Left ventricle myocardium inferior (tissue), 1 donor: ENCODE data around the gene MOV10L1. TPM values are rescaled to one million over a fixed set of nuclear protein-coding genes. Genes with fewer than 3 reads are reported as not detected.

Experiments used
- DNase-seq: peaks from one replicate; pipeline ENCODE4 v3.0.0-alpha.2; 2020
- H3K27ac ChIP-seq: fragments of 200-600 bp; replicated peaks from 2 replicates; pipeline ENCODE4 v1.8.0; 2021
- H3K27me3 ChIP-seq: fragments of 200-600 bp; 2 replicates; pipeline ENCODE4 v1.8.0; 2021; ENCODE audit warnings: low read depth
- H3K36me3 ChIP-seq: fragments of 200-600 bp; 2 replicates; pipeline ENCODE4 v1.8.0; 2021
- H3K4me1 ChIP-seq: fragments of 200-600 bp; 2 replicates; pipeline ENCODE4 v1.8.0; 2021
- H3K4me3 ChIP-seq: fragments of 200-600 bp; 2 replicates; pipeline ENCODE4 v1.8.0; 2021; ENCODE audit warnings: mild to moderate bottlenecking, moderate library complexity
- H3K9me3 ChIP-seq: fragments of 200-600 bp; replicated peaks from 2 replicates; pipeline ENCODE4 v1.8.0; 2021
- CTCF ChIP-seq: fragments of 200-600 bp; IDR thresholded peaks from 2 replicates; pipeline ENCODE4 v1.8.0; 2021; ENCODE audit warnings: antibody characterized with exemption, mild to moderate bottlenecking, borderline replicate concordance
- intact Hi-C: fragments of 100-400 bp; cut with micrococcal nuclease; formaldehyde crosslinking; loops from one replicate; pipeline ENCODE4 v1.11.0; 2022
- total RNA-seq: library from RNA; stranded (reverse); fragmentation: NEBNext Ultra II Directional; extraction: Animal tissue kit (Norgen Biotek cat#: 25700); gene quantifications from one replicate; pipeline ENCODE4 v1.2.1, GENCODE V29; 2021
- donor health status: DM: no; HTN: yes; CAD: no; lungs with severe emphysema.

Gene MOV10L1
- total RNA-seq, 1 donor from 2014 or later, result 0.49 TPM

- H3K9me3 ChIP-seq, result no peaks in the 10 kb centered on the region
- H3K27me3 ChIP-seq, result peaks cover 8% of the 10 kb centered on the region
- H3K4me1 ChIP-seq, result peaks cover 62% of the 10 kb centered on the region
- no peaks in the 10 kb centered on the region for H3K36me3 ChIP-seq
- TF ChIP-seq CTCF, result no peak
- H3K4me3 ChIP-seq, result peak overlapping the region; percentile 85
- DNase-seq, result no peak
- peak overlapping the region; percentile 76 for H3K27ac ChIP-seq
- intact Hi-C loops, result no loop called here
Measured at GRCh38 chr22:50184902-50185374, 95.1 kb downstream of the MOV10L1 start.

- DNase-seq, result peak; percentile 90
- Histone ChIP-seq H3K9me3 (no peaks in the 10 kb centered on the region), H3K36me3 (no peaks in the 10 kb centered on the region), H3K27ac (peak within 1 kb of the TSS; percentile 76), H3K4me1 (peaks cover 68% of the 10 kb centered on the region), H3K4me3 (peak within 1 kb of the TSS; percentile 85), H3K27me3 (peaks cover 2% of the 10 kb centered on the region)
- intact Hi-C loops, result no loop called here
- TF ChIP-seq CTCF, result no peak
Measured at GRCh38 chr22:50185375-50186087, 95.7 kb downstream of the MOV10L1 start, which contains the start of gene TRABD. TSS of gene TRABD (plus strand) at chr22:50185913. CDS start at chr22:50193061, 7,148 bp downstream.

GRCh38 chr22:50186181-50186714 is 96.4 kb downstream of the MOV10L1 start:
- peak overlapping the region; percentile 69 for H3K27ac ChIP-seq
- no peaks in the 10 kb centered on the region for H3K36me3 ChIP-seq
- H3K4me3 ChIP-seq, result peak overlapping the region; percentile 85
- H3K27me3 ChIP-seq, result no peaks in the 10 kb centered on the region
- no peak for TF ChIP-seq CTCF
- intact Hi-C loops, result no loop called here
- H3K4me1 ChIP-seq, result peaks cover 75% of the 10 kb centered on the region
- DNase-seq, result no peak
- H3K9me3 ChIP-seq, result no peaks in the 10 kb centered on the region

GRCh38 chr22:50186761-50187523 is 97.1 kb downstream of the MOV10L1 start:
- peaks cover 80% of the 10 kb centered on the region for H3K4me1 ChIP-seq
- no peaks in the 10 kb centered on the region for H3K9me3 ChIP-seq
- no peak for TF ChIP-seq CTCF
- no peak for DNase-seq
- no peaks in the 10 kb centered on the region for H3K27me3 ChIP-seq
- H3K27ac ChIP-seq, result peak overlapping the region; percentile 69
- intact Hi-C loops, result no loop called here
- H3K36me3 ChIP-seq, result no peaks in the 10 kb centered on the region
- H3K4me3 ChIP-seq, result peak overlapping the region; percentile 85

GRCh38 chr22:50188356-50188755 is 98.5 kb downstream of the MOV10L1 start:
- H3K4me3 ChIP-seq, result no peak overlapping the region
- DNase-seq, result no peak
- H3K27me3 ChIP-seq, result no peaks in the 10 kb centered on the region
- H3K27ac ChIP-seq, result peak overlapping the region; percentile 88
- H3K36me3 ChIP-seq, result no peaks in the 10 kb centered on the region
- H3K9me3 ChIP-seq, result no peaks in the 10 kb centered on the region
- no peak for TF ChIP-seq CTCF
- intact Hi-C loops, result no loop called here
- H3K4me1 ChIP-seq, result peaks cover 72% of the 10 kb centered on the region
